ENCODE results near the gene APOM. TPM values are rescaled to one million over a fixed set of nuclear protein-coding genes. Genes with fewer than 3 reads are reported as not detected.

Gene APOM
- total RNA-seq, 4 donors from 2014 or later = 2.2 to 5.5 TPM; not detected in 2

GRCh38 chr6:31689249-31690110 is 33.8 kb downstream of the APOM start:
- intact Hi-C loops (cut with DNase I; ENCODE audit: low total_unique reads) (loop anchor here (10.0 kb wide), 1 partner anchor 145 kb away; no protein-coding TSS in a partner anchor), in situ Hi-C loops (cut with MboI; ENCODE audit: low pct_ligation_motif_present in 1 of 4, low pct_unique_long_range_greater_than_20kb in 1 of 4, low sequenced_read_pairs in 3 of 4) (loop anchor here in 2 of 4 donors (5.0 to 10.0 kb wide), 2 partner anchors 75 to 78 kb away; partner anchors contain the start of gene SAPCD1 (in 1 of the 2))
- H3K36me3 ChIP-seq = peaks cover 0 to 39% (median 21%) of the 10 kb centered on the region in 4 donors
- no peak for DNase-seq
- no peaks in the 10 kb centered on the region for H3K27me3 ChIP-seq
- no peak overlapping the region for H3K4me3 ChIP-seq
- no peaks in the 10 kb centered on the region for H3K4me1 ChIP-seq
- 81% methylated on average over 11 of the region's 11 CpGs; no CpG with 5 or more reads in 1 of the 2 donors for WGBS, 2 donors (ENCODE audit: low coverage in 1 of 2)
- peak overlapping the region in 3 of 4 donors; percentile 8 to 48 (median 43) for H3K27ac ChIP-seq
- no peaks in the 10 kb centered on the region for H3K9me3 ChIP-seq
- no peak for TF ChIP-seq EP300 (IDR thresholded peaks at IDR 0.05; ENCODE audit: low read depth)
- TF ChIP-seq, protein P1, sequence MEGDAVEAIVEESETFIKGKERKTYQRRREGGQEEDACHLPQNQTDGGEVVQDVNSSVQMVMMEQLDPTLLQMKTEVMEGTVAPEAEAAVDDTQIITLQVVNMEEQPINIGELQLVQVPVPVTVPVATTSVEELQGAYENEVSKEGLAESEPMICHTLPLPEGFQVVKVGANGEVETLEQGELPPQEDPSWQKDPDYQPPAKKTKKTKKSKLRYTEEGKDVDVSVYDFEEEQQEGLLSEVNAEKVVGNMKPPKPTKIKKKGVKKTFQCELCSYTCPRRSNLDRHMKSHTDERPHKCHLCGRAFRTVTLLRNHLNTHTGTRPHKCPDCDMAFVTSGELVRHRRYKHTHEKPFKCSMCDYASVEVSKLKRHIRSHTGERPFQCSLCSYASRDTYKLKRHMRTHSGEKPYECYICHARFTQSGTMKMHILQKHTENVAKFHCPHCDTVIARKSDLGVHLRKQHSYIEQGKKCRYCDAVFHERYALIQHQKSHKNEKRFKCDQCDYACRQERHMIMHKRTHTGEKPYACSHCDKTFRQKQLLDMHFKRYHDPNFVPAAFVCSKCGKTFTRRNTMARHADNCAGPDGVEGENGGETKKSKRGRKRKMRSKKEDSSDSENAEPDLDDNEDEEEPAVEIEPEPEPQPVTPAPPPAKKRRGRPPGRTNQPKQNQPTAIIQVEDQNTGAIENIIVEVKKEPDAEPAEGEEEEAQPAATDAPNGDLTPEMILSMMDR (IDR thresholded peaks at IDR 0.05) = peak in 4 of 5 experiments; percentile 11 to 32 (median 22)

- no peak for TF ChIP-seq EP300 (IDR thresholded peaks at IDR 0.05; ENCODE audit: low read depth)
- TF ChIP-seq POLR2A (IDR thresholded peaks at IDR 0.05) = no peak
- no peak for TF ChIP-seq POLR2AphosphoS5 (IDR thresholded peaks at IDR 0.05)
- TF ChIP-seq, protein P1 (IDR thresholded peaks at IDR 0.05) = no peak
- DNase-seq = peak; percentile 44
- in situ Hi-C loops (cut with MboI; ENCODE audit: low pct_ligation_motif_present in 1 of 4, low pct_unique_long_range_greater_than_20kb in 1 of 4, low sequenced_read_pairs in 3 of 4) (no loop called here), intact Hi-C loops (cut with DNase I; ENCODE audit: low total_unique reads) (no loop called here)
- Histone ChIP-seq H3K4me3 (no peak overlapping the region), H3K9me3 (no peaks in the 10 kb centered on the region), H3K27ac (peak overlapping the region in 3 of 4 donors; percentile 43 to 53 (median 48)), H3K4me1 (no peaks in the 10 kb centered on the region), H3K27me3 (no peaks in the 10 kb centered on the region), H3K36me3 (peaks cover 0 to 47% (median 23%) of the 10 kb centered on the region in 4 donors)
- WGBS, 2 donors (ENCODE audit: low coverage in 1 of 2) = 54 to 63% methylated on average over 3 to 10 of the region's 10 CpGs
Observed at GRCh38 chr6:31690231-31691077, 34.8 kb downstream of the APOM start.

GRCh38 chr6:31691078-31691463 is 35.4 kb downstream of the APOM start:
- in situ Hi-C loops (cut with MboI; ENCODE audit: low pct_ligation_motif_present in 1 of 4, low pct_unique_long_range_greater_than_20kb in 1 of 4, low sequenced_read_pairs in 3 of 4) = no loop called here

More at GRCh38 chr6:31691078-31691463, 35.4 kb downstream of the APOM start:
- H3K9me3 ChIP-seq = no peaks in the 10 kb centered on the region
- WGBS, 2 donors (ENCODE audit: low coverage in 1 of 2) = 82 to 90% methylated on average over 4 to 6 of the region's 6 CpGs
- intact Hi-C loops (cut with DNase I; ENCODE audit: low total_unique reads) = no loop called here
- no peaks in the 10 kb centered on the region for H3K4me1 ChIP-seq
- H3K4me3 ChIP-seq = no peak overlapping the region
- TF ChIP-seq POLR2AphosphoS5 (IDR thresholded peaks at IDR 0.05) (no peak), EP300 (IDR thresholded peaks at IDR 0.05; ENCODE audit: low read depth) (no peak), POLR2A (IDR thresholded peaks at IDR 0.05) (no peak)
- TF ChIP-seq, protein P1 (IDR thresholded peaks at IDR 0.05) = no peak
- H3K36me3 ChIP-seq = peaks cover 0 to 53% (median 26%) of the 10 kb centered on the region in 4 donors
- H3K27ac ChIP-seq = peak overlapping the region in 2 of 4 donors; percentile 48 to 53
- H3K27me3 ChIP-seq = no peaks in the 10 kb centered on the region
- DNase-seq = no peak

All from transverse colon (tissue), 4 donors.